ENCODE measurements around the gene SLIT3.

GRCh38 chr5:168752012-168752411 is 548.9 kb downstream of the SLIT3 start:
- TF ChIP-seq CTCF (IDR thresholded peaks at IDR 0.05 in 4 of 5, conservative IDR thresholded peaks at IDR 0.05 in 1 of 5) (no peak), POLR2A (IDR thresholded peaks at IDR 0.05) (no peak)

Data from gastrocnemius medialis (tissue), 4 donors.